ENCODE data around the gene SLC9A6.

SLC9A6 gene

GRCh38 chrX:136061286-136061685 is 76.1 kb downstream of the SLC9A6 start:
- H2AFZ ChIP-seq (ENCODE audit: low read depth): no peak overlapping the region
- H4K20me1 ChIP-seq (ENCODE audit: insufficient read depth): no peaks in the 10 kb centered on the region
- no peaks in the 10 kb centered on the region for H3K4me1 ChIP-seq (ENCODE audit: low read depth, poor library complexity, severe bottlenecking)
- H3K9ac ChIP-seq: no peak overlapping the region
- TF ChIP-seq CTCF (conservative IDR thresholded peaks at IDR 0.05; ENCODE audit: low read depth, low read length): no peak
- H3K79me2 ChIP-seq (ENCODE audit: insufficient read depth, low read depth): no peaks in the 10 kb centered on the region
- H3K4me2 ChIP-seq: no peak overlapping the region
- H3K4me3 ChIP-seq (IDR thresholded peaks at IDR 0.05; ENCODE audit: insufficient read depth, low read depth, low read length): no peak overlapping the region
- H3K36me3 ChIP-seq (ENCODE audit: insufficient read depth): no peaks in the 10 kb centered on the region
- H3K27ac ChIP-seq: no peak overlapping the region
- H3K27me3 ChIP-seq (ENCODE audit: insufficient read depth, low read depth): no peaks in the 10 kb centered on the region

GRCh38 chrX:136061696-136062095 is 76.5 kb downstream of the SLC9A6 start:
- no peaks in the 10 kb centered on the region for H3K36me3 ChIP-seq (ENCODE audit: insufficient read depth)
- H3K27ac ChIP-seq: no peak overlapping the region
- no peaks in the 10 kb centered on the region for H3K27me3 ChIP-seq (ENCODE audit: insufficient read depth, low read depth)
- TF ChIP-seq CTCF (conservative IDR thresholded peaks at IDR 0.05; ENCODE audit: low read depth, low read length): no peak
- H3K4me1 ChIP-seq (ENCODE audit: low read depth, poor library complexity, severe bottlenecking): no peaks in the 10 kb centered on the region
- no peaks in the 10 kb centered on the region for H4K20me1 ChIP-seq (ENCODE audit: insufficient read depth)
- no peaks in the 10 kb centered on the region for H3K79me2 ChIP-seq (ENCODE audit: insufficient read depth, low read depth)
- no peak overlapping the region for H3K4me3 ChIP-seq (IDR thresholded peaks at IDR 0.05; ENCODE audit: insufficient read depth, low read depth, low read length)
- no peak overlapping the region for H2AFZ ChIP-seq (ENCODE audit: low read depth)
- no peak overlapping the region for H3K9ac ChIP-seq
- no peak overlapping the region for H3K4me2 ChIP-seq

GRCh38 chrX:136063340-136064079 is 78.3 kb downstream of the SLC9A6 start:
- H3K4me1 ChIP-seq (ENCODE audit: low read depth, poor library complexity, severe bottlenecking): no peaks in the 10 kb centered on the region
- H3K27ac ChIP-seq: no peak overlapping the region
- TF ChIP-seq CTCF (conservative IDR thresholded peaks at IDR 0.05; ENCODE audit: low read depth, low read length): no peak
- no peak overlapping the region for H3K4me3 ChIP-seq (IDR thresholded peaks at IDR 0.05; ENCODE audit: insufficient read depth, low read depth, low read length)
- no peaks in the 10 kb centered on the region for H4K20me1 ChIP-seq (ENCODE audit: insufficient read depth)
- no peak overlapping the region for H3K4me2 ChIP-seq
- no peaks in the 10 kb centered on the region for H3K36me3 ChIP-seq (ENCODE audit: insufficient read depth)
- H3K9ac ChIP-seq: no peak overlapping the region
- no peaks in the 10 kb centered on the region for H3K79me2 ChIP-seq (ENCODE audit: insufficient read depth, low read depth)
- H2AFZ ChIP-seq (ENCODE audit: low read depth): no peak overlapping the region
- H3K27me3 ChIP-seq (ENCODE audit: insufficient read depth, low read depth): no peaks in the 10 kb centered on the region

GRCh38 chrX:136064661-136065043 is 79.4 kb downstream of the SLC9A6 start:
- Histone ChIP-seq H4K20me1 (ENCODE audit: insufficient read depth) (no peaks in the 10 kb centered on the region), H3K4me1 (ENCODE audit: low read depth, poor library complexity, severe bottlenecking) (no peaks in the 10 kb centered on the region), H3K9ac (no peak overlapping the region), H3K4me3 (IDR thresholded peaks at IDR 0.05; ENCODE audit: insufficient read depth, low read depth, low read length) (no peak overlapping the region), H2AFZ (ENCODE audit: low read depth) (no peak overlapping the region), H3K27me3 (ENCODE audit: insufficient read depth, low read depth) (no peaks in the 10 kb centered on the region), H3K4me2 (no peak overlapping the region), H3K79me2 (ENCODE audit: insufficient read depth, low read depth) (no peaks in the 10 kb centered on the region), H3K36me3 (ENCODE audit: insufficient read depth) (no peaks in the 10 kb centered on the region), H3K27ac (no peak overlapping the region)
- TF ChIP-seq CTCF (conservative IDR thresholded peaks at IDR 0.05; ENCODE audit: low read depth, low read length): no peak
